Activated T-helper 2 cell treated with anti-CD3 and anti-CD28 coated beads, Interferon-gamma antibody, Interleukin-2, Interleukin-4, amounts not matched to agents 10 μg/mL and 5 μg/mL and 100 μg/mL, durations not matched to agents 14 hours and 24 hours and 36 hours (primary cell): Measurements from ENCODE around the gene HBP1. TPM values are rescaled to one million over a fixed set of nuclear protein-coding genes. Genes with fewer than 3 reads are reported as not detected.
"Not testable (repeated sequence)": the region's sequence is repeated elsewhere in the genome, so short reads cannot be mapped to it uniquely, and the experiment has no call there.

Experiments used
- DNase-seq: peaks from one replicate; pipeline ENCODE4 v3.0.0; 2021; ENCODE audit warnings: low spot score
- H3K27ac Mint-ChIP-seq: one replicate; pipeline ENCODE4 v1.8.0; 2021; ENCODE audit warnings: mixed read lengths
- H3K27me3 Mint-ChIP-seq: one replicate; pipeline ENCODE4 v1.8.0; 2021; ENCODE audit warnings: low read depth, mixed read lengths
- H3K36me3 Mint-ChIP-seq: one replicate; pipeline ENCODE4 v1.8.0; 2021; ENCODE audit warnings: low read depth, mixed read lengths
- H3K4me1 Mint-ChIP-seq: one replicate; pipeline ENCODE4 v1.8.0; 2021; ENCODE audit warnings: low read depth, mixed read lengths
- H3K4me3 Mint-ChIP-seq: one replicate; pipeline ENCODE4 v1.8.0; 2021; ENCODE audit warnings: low read depth, mild to moderate bottlenecking, moderate library complexity, mixed read lengths
- H3K9me3 Mint-ChIP-seq: one replicate; pipeline ENCODE4 v1.8.0; 2021; ENCODE audit warnings: mixed read lengths
- intact Hi-C: fragments of 100-400 bp; cut with micrococcal nuclease; formaldehyde crosslinking; loops from one replicate; pipeline ENCODE4 v1.15.1; 2023
- total RNA-seq: library from RNA; stranded (reverse); gene quantifications from 2 replicates; pipeline ENCODE4 v1.2.3, GENCODE V29; 2022

Gene HBP1
- total RNA-seq, 1 donor from 2014 or later = 17.0 TPM

- DNase-seq = no peak
- no peak overlapping the region for H3K4me3 Mint-ChIP-seq
- no peaks in the 10 kb centered on the region for H3K27me3 Mint-ChIP-seq
- no peaks in the 10 kb centered on the region for H3K36me3 Mint-ChIP-seq
- no peak overlapping the region for H3K27ac Mint-ChIP-seq
- H3K4me1 Mint-ChIP-seq = no peaks in the 10 kb centered on the region
- no peaks in the 10 kb centered on the region for H3K9me3 Mint-ChIP-seq
- intact Hi-C loops = no loop called here
Observed at GRCh38 chr7:107224374-107225223, 55.8 kb downstream of the HBP1 start.

- no peak for DNase-seq
- H3K4me3 Mint-ChIP-seq = no peak overlapping the region
- H3K27ac Mint-ChIP-seq = no peak overlapping the region
- no peaks in the 10 kb centered on the region for H3K4me1 Mint-ChIP-seq
- intact Hi-C loops = no loop called here
- no peaks in the 10 kb centered on the region for H3K36me3 Mint-ChIP-seq
- H3K9me3 Mint-ChIP-seq = no peaks in the 10 kb centered on the region
- H3K27me3 Mint-ChIP-seq = no peaks in the 10 kb centered on the region
Observed at GRCh38 chr7:107228291-107228690, 59.5 kb downstream of the HBP1 start.

- H3K27me3 Mint-ChIP-seq = no peaks in the 10 kb centered on the region
- no peaks in the 10 kb centered on the region for H3K9me3 Mint-ChIP-seq
Observed at GRCh38 chr7:107230334-107230733, 61.5 kb downstream of the HBP1 start.

GRCh38 chr7:107232568-107233090 lies 63.8 kb downstream of the HBP1 start:
- H3K36me3 Mint-ChIP-seq = no peaks in the 10 kb centered on the region

More at GRCh38 chr7:107230334-107230733, 61.5 kb downstream of the HBP1 start:
- H3K4me3 Mint-ChIP-seq = no peak overlapping the region
- no peak overlapping the region for H3K27ac Mint-ChIP-seq
- DNase-seq = no peak
- H3K36me3 Mint-ChIP-seq = no peaks in the 10 kb centered on the region
- no peaks in the 10 kb centered on the region for H3K4me1 Mint-ChIP-seq
- intact Hi-C loops = no loop called here

GRCh38 chr7:107233174-107233573 lies 64.4 kb downstream of the HBP1 start:
- DNase-seq = no peak
- H3K36me3 Mint-ChIP-seq = peaks cover 2% of the 10 kb centered on the region
- no peak overlapping the region for H3K4me3 Mint-ChIP-seq
- no peaks in the 10 kb centered on the region for H3K27me3 Mint-ChIP-seq
- H3K27ac Mint-ChIP-seq = no peak overlapping the region
- no peaks in the 10 kb centered on the region for H3K4me1 Mint-ChIP-seq
- H3K9me3 Mint-ChIP-seq = no peaks in the 10 kb centered on the region
- intact Hi-C loops = no loop called here

More at GRCh38 chr7:107232568-107233090, 63.8 kb downstream of the HBP1 start:
- Mint-ChIP-seq H3K9me3 (no peaks in the 10 kb centered on the region), H3K4me1 (no peaks in the 10 kb centered on the region), H3K27me3 (no peaks in the 10 kb centered on the region), H3K4me3 (no peak overlapping the region), H3K27ac (no peak overlapping the region)
- no peak for DNase-seq
- intact Hi-C loops = no loop called here

GRCh38 chr7:107233981-107234380 lies 65.2 kb downstream of the HBP1 start:
- DNase-seq = no peak
- H3K27ac Mint-ChIP-seq = no peak overlapping the region

GRCh38 chr7:107234436-107234835 lies 65.6 kb downstream of the HBP1 start:
- no peak for DNase-seq
- Mint-ChIP-seq H3K36me3 (peaks cover 3% of the 10 kb centered on the region), H3K27me3 (no peaks in the 10 kb centered on the region), H3K9me3 (no peaks in the 10 kb centered on the region), H3K4me3 (no peak overlapping the region), H3K4me1 (no peaks in the 10 kb centered on the region), H3K27ac (no peak overlapping the region)
- intact Hi-C loops = no loop called here

More at GRCh38 chr7:107233981-107234380, 65.2 kb downstream of the HBP1 start:
- no peaks in the 10 kb centered on the region for H3K27me3 Mint-ChIP-seq
- H3K4me3 Mint-ChIP-seq = no peak overlapping the region
- no peaks in the 10 kb centered on the region for H3K4me1 Mint-ChIP-seq
- intact Hi-C loops = no loop called here
- H3K9me3 Mint-ChIP-seq = no peaks in the 10 kb centered on the region
- H3K36me3 Mint-ChIP-seq = peaks cover 3% of the 10 kb centered on the region

GRCh38 chr7:107236862-107237261 lies 68.1 kb downstream of the HBP1 start:
- Mint-ChIP-seq H3K4me1 (no peaks in the 10 kb centered on the region), H3K27ac (no peak overlapping the region), H3K36me3 (peaks cover 3% of the 10 kb centered on the region), H3K9me3 (no peaks in the 10 kb centered on the region), H3K4me3 (no peak overlapping the region), H3K27me3 (no peaks in the 10 kb centered on the region)
- no peak for DNase-seq
- intact Hi-C loops = no loop called here

GRCh38 chr7:107237451-107237850 lies 68.6 kb downstream of the HBP1 start:
- H3K27ac Mint-ChIP-seq = no peak overlapping the region
- intact Hi-C loops = no loop called here
- no peaks in the 10 kb centered on the region for H3K4me1 Mint-ChIP-seq
- no peaks in the 10 kb centered on the region for H3K9me3 Mint-ChIP-seq
- peaks cover 6% of the 10 kb centered on the region for H3K36me3 Mint-ChIP-seq
- no peaks in the 10 kb centered on the region for H3K27me3 Mint-ChIP-seq
- no peak for DNase-seq
- no peak overlapping the region for H3K4me3 Mint-ChIP-seq

GRCh38 chr7:107242267-107242666 lies 73.5 kb downstream of the HBP1 start:
- Mint-ChIP-seq H3K27me3 (no peaks in the 10 kb centered on the region), H3K9me3 (peaks cover 16% of the 10 kb centered on the region)
- intact Hi-C loops = no loop called here

GRCh38 chr7:107244613-107245012 lies 75.8 kb downstream of the HBP1 start:
- no peak overlapping the region for H3K27ac Mint-ChIP-seq
- H3K27me3 Mint-ChIP-seq = no peaks in the 10 kb centered on the region

More at GRCh38 chr7:107242267-107242666, 73.5 kb downstream of the HBP1 start:
- Mint-ChIP-seq H3K27ac (no peak overlapping the region), H3K4me3 (no peak overlapping the region), H3K36me3 (peaks cover 46% of the 10 kb centered on the region), H3K4me1 (no peaks in the 10 kb centered on the region)
- DNase-seq = no peak

GRCh38 chr7:107246836-107247235 lies 78.0 kb downstream of the HBP1 start:
- H3K27ac Mint-ChIP-seq, H3K27me3 Mint-ChIP-seq, H3K4me1 Mint-ChIP-seq, intact Hi-C loops, DNase-seq, H3K4me3 Mint-ChIP-seq: not testable (repeated sequence)
- H3K9me3 Mint-ChIP-seq = peaks cover 16% of the 10 kb centered on the region
- H3K36me3 Mint-ChIP-seq = peaks cover 53% of the 10 kb centered on the region

More at GRCh38 chr7:107244613-107245012, 75.8 kb downstream of the HBP1 start:
- intact Hi-C loops = no loop called here
- H3K4me3 Mint-ChIP-seq = no peak overlapping the region
- no peaks in the 10 kb centered on the region for H3K4me1 Mint-ChIP-seq
- peaks cover 53% of the 10 kb centered on the region for H3K36me3 Mint-ChIP-seq
- H3K9me3 Mint-ChIP-seq = peaks cover 16% of the 10 kb centered on the region
- DNase-seq = no peak

GRCh38 chr7:107248551-107249316 lies 79.9 kb downstream of the HBP1 start:
- intact Hi-C loops = no loop called here
- DNase-seq = no peak
- H3K27me3 Mint-ChIP-seq = no peaks in the 10 kb centered on the region
- peaks cover 40% of the 10 kb centered on the region for H3K36me3 Mint-ChIP-seq
- H3K27ac Mint-ChIP-seq = no peak overlapping the region
- H3K4me3 Mint-ChIP-seq = no peak overlapping the region
- no peaks in the 10 kb centered on the region for H3K4me1 Mint-ChIP-seq
- peaks cover 12% of the 10 kb centered on the region for H3K9me3 Mint-ChIP-seq
